Activated naive CD8-positive, alpha-beta T cell treated with anti-CD3 and anti-CD28 coated beads, Interleukin-2, amount 50 U/mL, for 24 hours (primary cell): Measurements from ENCODE around the gene ZMPSTE24.
"Not testable (repeated sequence)": the region's sequence is repeated elsewhere in the genome, so short reads cannot be mapped to it uniquely, and the experiment has no call there.

Experiments
- ATAC-seq: fragments of 150-1000 bp; cut with Tn5 transposase; one replicate; pipeline ENCODE4 v1.10.0; 2021
- DNase-seq: peaks from one replicate; pipeline ENCODE4 v3.0.0; 2021
- H3K27ac Mint-ChIP-seq: one replicate; pipeline ENCODE4 v1.8.0; 2021; ENCODE audit warnings: mild to moderate bottlenecking, mixed read lengths
- H3K27me3 Mint-ChIP-seq: one replicate; pipeline ENCODE4 v1.8.0; 2021; ENCODE audit warnings: mixed read lengths
- H3K36me3 Mint-ChIP-seq: one replicate; pipeline ENCODE4 v1.8.0; 2021; ENCODE audit warnings: low read depth, mixed read lengths
- H3K4me1 Mint-ChIP-seq: one replicate; pipeline ENCODE4 v1.8.0; 2021; ENCODE audit warnings: mixed read lengths
- H3K4me3 Mint-ChIP-seq: one replicate; pipeline ENCODE4 v1.8.0; 2021; ENCODE audit warnings: mild to moderate bottlenecking, moderate library complexity, mixed read lengths
- H3K9me3 Mint-ChIP-seq: one replicate; pipeline ENCODE4 v1.8.0; 2021; ENCODE audit warnings: mixed read lengths

ZMPSTE24 gene

DNA sequence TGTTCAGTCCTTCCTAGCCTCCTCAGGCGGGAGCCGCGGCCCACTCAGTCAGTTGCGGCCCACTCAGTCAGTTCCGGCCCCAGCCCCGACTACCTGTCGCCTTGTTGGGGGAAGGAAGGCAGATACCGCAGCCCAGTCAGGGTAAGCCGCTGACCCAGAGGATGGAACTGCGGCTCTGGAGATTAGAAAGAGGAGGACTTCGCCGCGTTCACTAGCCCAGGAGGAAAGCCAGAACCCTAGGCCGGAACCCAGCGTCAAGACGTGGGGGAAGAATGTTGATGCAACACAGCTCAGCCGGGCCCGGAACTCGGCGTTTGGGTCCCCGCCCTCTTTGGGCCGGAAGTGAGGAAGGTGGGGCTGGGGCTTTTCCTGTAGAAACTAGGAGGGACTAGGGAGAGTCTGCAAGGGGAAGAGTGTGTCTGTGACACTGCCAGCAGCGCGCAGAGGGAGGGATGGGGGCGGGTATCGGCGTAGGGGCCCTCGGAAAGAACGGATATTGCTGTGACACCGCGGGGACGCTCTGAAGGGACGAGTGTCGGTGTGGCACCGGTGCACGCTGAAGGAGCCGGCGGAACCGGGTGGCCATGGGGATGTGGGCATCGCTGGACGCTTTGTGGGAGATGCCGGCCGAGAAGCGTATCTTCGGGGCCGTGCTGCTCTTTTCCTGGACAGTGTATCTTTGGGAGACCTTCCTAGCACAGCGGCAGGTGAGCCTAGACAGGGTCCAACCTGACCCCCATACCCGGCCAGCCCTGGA is at the start of gene ZMPSTE24:
Gene ZMPSTE24, plus strand, starts transcription at position 549 of the 757 bp plus-strand sequence. Its CDS starts 36 bp downstream, at position 585.
- Mint-ChIP-seq H3K9me3 (no peaks in the 10 kb centered on the region), H3K4me1 (peaks cover 57% of the 10 kb centered on the region), H3K36me3 (peaks cover 32% of the 10 kb centered on the region), H3K27ac (peak within 1 kb of the TSS; percentile 96), H3K27me3 (no peaks in the 10 kb centered on the region), H3K4me3 (peak within 1 kb of the TSS; percentile 92)
- ATAC-seq: peak; percentile 99
- peak; percentile 93 for DNase-seq

DNA sequence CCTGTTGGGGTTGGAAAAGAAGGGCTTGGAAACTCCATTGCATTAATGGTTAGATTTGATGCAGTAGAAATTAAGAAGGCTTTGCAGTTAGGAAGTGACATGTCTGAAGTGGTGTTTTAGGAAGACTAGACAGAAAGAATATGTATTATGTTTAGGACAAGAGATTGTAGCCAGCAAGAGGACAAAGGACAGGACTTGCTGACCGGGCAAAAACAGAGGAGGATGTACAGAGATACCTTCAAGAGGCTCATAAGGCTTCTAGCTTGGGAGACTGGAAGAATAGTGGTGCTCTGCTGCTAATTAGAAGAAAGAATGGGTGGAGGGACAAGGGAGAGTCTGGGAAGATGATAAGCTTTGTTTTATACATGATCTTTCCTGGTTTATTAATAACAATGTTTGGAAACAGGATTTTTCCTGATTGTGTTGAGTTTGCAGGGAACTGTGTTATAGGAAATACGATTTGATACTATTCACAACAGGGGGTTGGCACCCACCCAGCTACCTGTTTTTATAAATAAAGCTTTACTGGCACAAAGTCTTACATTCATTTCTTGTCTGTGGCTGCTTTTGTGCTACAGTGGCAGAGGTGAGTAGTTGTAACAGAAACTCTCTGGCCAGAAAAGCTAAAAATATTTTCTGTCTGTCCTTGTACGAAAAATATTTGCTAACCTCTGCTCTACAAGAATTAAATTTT is 47.4 kb upstream of the ZMPSTE24 start:
- DNase-seq (no peak), ATAC-seq (no peak)
- peaks cover 21% of the 10 kb centered on the region for H3K36me3 Mint-ChIP-seq
- no peak overlapping the region for H3K27ac Mint-ChIP-seq
- H3K4me3 Mint-ChIP-seq: no peak overlapping the region
- H3K4me1 Mint-ChIP-seq: peaks cover 6% of the 10 kb centered on the region
- no peaks in the 10 kb centered on the region for H3K27me3 Mint-ChIP-seq
- H3K9me3 Mint-ChIP-seq: no peaks in the 10 kb centered on the region

GRCh38 chr1:40218333-40218732 is 39.7 kb upstream of the ZMPSTE24 start:
- Mint-ChIP-seq H3K27ac (peak overlapping the region; percentile 20), H3K27me3 (no peaks in the 10 kb centered on the region), H3K9me3 (no peaks in the 10 kb centered on the region), H3K4me3 (no peak overlapping the region), H3K36me3 (peaks cover 22% of the 10 kb centered on the region), H3K4me1 (peaks cover 51% of the 10 kb centered on the region)
- ATAC-seq (peak; percentile 24), DNase-seq (no peak)

DNA sequence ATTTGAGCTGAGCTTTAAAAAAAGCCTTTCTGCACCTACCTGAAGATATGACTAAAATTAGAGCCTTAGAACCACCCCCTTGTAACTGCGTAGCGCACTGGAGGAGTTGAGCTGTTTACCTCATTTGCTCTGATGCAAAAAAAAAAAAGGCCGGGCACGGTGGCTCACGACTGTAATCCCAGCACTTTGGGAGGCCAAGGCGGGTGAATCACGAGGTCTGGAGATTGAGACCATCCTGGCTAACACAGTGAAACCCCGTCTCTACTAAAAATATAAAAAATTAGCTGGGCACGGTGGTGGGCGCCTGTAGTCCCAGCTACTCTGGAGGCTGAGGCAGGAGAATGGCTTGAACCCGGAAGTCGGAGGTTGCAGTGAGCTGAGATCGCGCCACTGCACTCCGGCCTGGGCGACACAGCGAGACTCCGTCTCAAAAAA is 36.5 kb upstream of the ZMPSTE24 start:
- not testable (repeated sequence) for H3K4me3 Mint-ChIP-seq, H3K9me3 Mint-ChIP-seq, ATAC-seq, H3K27ac Mint-ChIP-seq, H3K27me3 Mint-ChIP-seq, DNase-seq
- Mint-ChIP-seq H3K4me1 (peaks cover 55% of the 10 kb centered on the region), H3K36me3 (peaks cover 24% of the 10 kb centered on the region)

- Mint-ChIP-seq H3K4me3 (no peak overlapping the region), H3K36me3 (peaks cover 21% of the 10 kb centered on the region), H3K27me3 (no peaks in the 10 kb centered on the region), H3K27ac (peak overlapping the region; percentile 12), H3K4me1 (peaks cover 50% of the 10 kb centered on the region), H3K9me3 (no peaks in the 10 kb centered on the region)
- DNase-seq (no peak), ATAC-seq (no peak)
Measured at GRCh38 chr1:40221977-40222772, 35.9 kb upstream of the ZMPSTE24 start.

GRCh38 chr1:40224040-40224439 is 34.0 kb upstream of the ZMPSTE24 start:
- no peak for DNase-seq
- no peaks in the 10 kb centered on the region for H3K9me3 Mint-ChIP-seq
- H3K36me3 Mint-ChIP-seq: peaks cover 24% of the 10 kb centered on the region
- H3K4me3 Mint-ChIP-seq: no peak overlapping the region
- no peaks in the 10 kb centered on the region for H3K27me3 Mint-ChIP-seq
- H3K4me1 Mint-ChIP-seq: peaks cover 43% of the 10 kb centered on the region
- ATAC-seq: peak; percentile 88
- peak overlapping the region; percentile 70 for H3K27ac Mint-ChIP-seq

GRCh38 chr1:40226192-40226591 is 31.8 kb upstream of the ZMPSTE24 start:
- Mint-ChIP-seq H3K27ac (peak overlapping the region; percentile 3), H3K36me3 (peaks cover 29% of the 10 kb centered on the region), H3K4me3 (no peak overlapping the region), H3K27me3 (no peaks in the 10 kb centered on the region), H3K9me3 (no peaks in the 10 kb centered on the region), H3K4me1 (peaks cover 42% of the 10 kb centered on the region)
- DNase-seq (no peak), ATAC-seq (no peak)

GRCh38 chr1:40232444-40232843 is 25.6 kb upstream of the ZMPSTE24 start:
- H3K27ac Mint-ChIP-seq: no peak overlapping the region
- no peaks in the 10 kb centered on the region for H3K9me3 Mint-ChIP-seq
- ATAC-seq (peak; percentile 94), DNase-seq (peak; percentile 64)
- H3K4me3 Mint-ChIP-seq: no peak overlapping the region
- H3K36me3 Mint-ChIP-seq: peaks cover 69% of the 10 kb centered on the region
- peaks cover 29% of the 10 kb centered on the region for H3K4me1 Mint-ChIP-seq
- H3K27me3 Mint-ChIP-seq: no peaks in the 10 kb centered on the region

- peaks cover 43% of the 10 kb centered on the region for H3K36me3 Mint-ChIP-seq
- H3K4me3 Mint-ChIP-seq: no peak overlapping the region
- no peak for ATAC-seq
- DNase-seq: no peak
- H3K4me1 Mint-ChIP-seq: peaks cover 35% of the 10 kb centered on the region
- H3K27ac Mint-ChIP-seq: no peak overlapping the region
- H3K9me3 Mint-ChIP-seq: no peaks in the 10 kb centered on the region
- no peaks in the 10 kb centered on the region for H3K27me3 Mint-ChIP-seq
Measured at GRCh38 chr1:40239626-40240025, 18.4 kb upstream of the ZMPSTE24 start.

DNA sequence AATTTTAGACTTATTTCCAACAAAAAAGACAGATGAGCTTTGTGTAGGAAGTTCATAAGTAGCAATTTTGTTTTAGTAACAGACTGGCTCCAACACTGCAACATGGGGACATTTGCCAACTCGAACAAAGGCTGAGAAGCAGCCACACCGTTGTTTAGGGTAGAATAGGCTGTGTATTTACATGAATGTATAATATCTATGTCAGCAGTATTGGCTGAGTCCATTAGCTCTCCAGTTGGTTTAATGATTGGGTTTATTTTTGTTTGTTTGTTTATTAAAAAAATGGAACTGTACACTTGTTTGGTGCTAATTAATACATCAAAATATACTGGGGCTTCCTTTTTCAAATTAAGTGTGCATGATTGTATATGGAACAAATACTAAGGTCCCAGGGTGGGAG is 17.6 kb upstream of the ZMPSTE24 start:
- ATAC-seq: no peak

GRCh38 chr1:40241362-40241761 is 16.7 kb upstream of the ZMPSTE24 start:
- H3K9me3 Mint-ChIP-seq: no peaks in the 10 kb centered on the region
- H3K4me3 Mint-ChIP-seq: peak overlapping the region; percentile 25
- peak overlapping the region; percentile 81 for H3K27ac Mint-ChIP-seq
- H3K4me1 Mint-ChIP-seq: peaks cover 38% of the 10 kb centered on the region
- DNase-seq: no peak
- no peaks in the 10 kb centered on the region for H3K27me3 Mint-ChIP-seq
- ATAC-seq: peak; percentile 24
- peaks cover 29% of the 10 kb centered on the region for H3K36me3 Mint-ChIP-seq

More for the DNA sequence above, 17.6 kb upstream of the ZMPSTE24 start:
- DNase-seq: no peak
- Mint-ChIP-seq H3K9me3 (no peaks in the 10 kb centered on the region), H3K27me3 (no peaks in the 10 kb centered on the region), H3K36me3 (peaks cover 37% of the 10 kb centered on the region), H3K4me3 (no peak overlapping the region), H3K4me1 (peaks cover 38% of the 10 kb centered on the region), H3K27ac (no peak overlapping the region)

DNA sequence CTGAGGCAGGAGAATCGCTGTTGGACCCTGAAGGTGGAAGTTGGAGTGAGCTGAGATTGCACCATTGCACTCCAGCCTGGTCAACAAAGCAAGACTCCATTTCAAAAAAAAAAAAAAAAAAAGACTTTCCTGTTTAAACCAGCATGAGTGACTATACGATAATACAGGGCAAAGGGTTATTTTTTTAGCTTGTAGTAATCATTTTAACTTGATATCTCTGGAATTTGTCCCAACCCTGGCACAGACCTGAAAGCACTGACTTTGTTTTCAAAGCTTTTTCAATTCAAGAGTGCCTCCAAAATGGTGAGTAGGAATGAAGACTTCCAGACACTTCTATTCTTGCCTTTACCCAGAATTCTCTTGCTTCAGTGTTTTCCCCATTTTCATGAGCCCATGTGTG is 14.7 kb upstream of the ZMPSTE24 start:
- Mint-ChIP-seq H3K36me3 (peaks cover 9% of the 10 kb centered on the region), H3K9me3 (no peaks in the 10 kb centered on the region), H3K4me3 (no peak overlapping the region), H3K27me3 (no peaks in the 10 kb centered on the region), H3K4me1 (peaks cover 28% of the 10 kb centered on the region), H3K27ac (no peak overlapping the region)
- no peak for DNase-seq
- ATAC-seq: no peak

- peaks cover under 1% of the 10 kb centered on the region for H3K36me3 Mint-ChIP-seq
- no peaks in the 10 kb centered on the region for H3K27me3 Mint-ChIP-seq
- H3K9me3 Mint-ChIP-seq: no peaks in the 10 kb centered on the region
- DNase-seq (no peak), ATAC-seq (no peak)
- no peak overlapping the region for H3K27ac Mint-ChIP-seq
- H3K4me1 Mint-ChIP-seq: peaks cover 24% of the 10 kb centered on the region
- no peak overlapping the region for H3K4me3 Mint-ChIP-seq
Measured at GRCh38 chr1:40244138-40244744, 13.8 kb upstream of the ZMPSTE24 start.

DNA sequence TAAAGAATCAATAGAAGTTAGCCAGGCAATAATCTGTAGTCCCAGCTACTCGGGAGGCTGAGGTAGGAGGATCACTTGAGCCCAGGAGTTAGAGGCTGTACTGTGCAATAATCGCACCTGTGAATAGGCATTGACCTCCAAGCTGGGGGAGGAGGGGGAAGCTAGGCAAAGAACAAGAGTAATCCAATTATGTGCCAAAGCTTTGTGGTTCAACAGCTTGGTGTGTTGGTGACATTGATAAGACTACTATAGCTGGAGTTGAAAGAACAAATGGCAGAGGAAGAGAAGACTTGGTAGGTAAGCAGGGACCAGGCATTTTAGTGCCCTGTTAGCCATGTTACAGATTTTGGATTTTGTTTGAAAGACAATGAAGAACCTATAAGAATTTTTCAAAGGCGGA is 12.3 kb upstream of the ZMPSTE24 start:
- H3K9me3 Mint-ChIP-seq: no peaks in the 10 kb centered on the region
- no peaks in the 10 kb centered on the region for H3K36me3 Mint-ChIP-seq
- H3K4me1 Mint-ChIP-seq: peaks cover 24% of the 10 kb centered on the region
- ATAC-seq (no peak), DNase-seq (no peak)
- H3K4me3 Mint-ChIP-seq: no peak overlapping the region
- H3K27ac Mint-ChIP-seq: no peak overlapping the region
- H3K27me3 Mint-ChIP-seq: no peaks in the 10 kb centered on the region
